Subcutaneous adipose tissue (tissue), 4 donors: ENCODE results near the gene HLA-C. TPM values are rescaled to one million over a fixed set of nuclear protein-coding genes. Genes with fewer than 3 reads are reported as not detected.

ENCODE experiments used
- CTCF ChIP-seq: fragments of 450-650 bp; IDR thresholded peaks from one replicate; pipeline ENCODE4 v1.5.1; 2016; ENCODE audit warnings: low read depth, mild to moderate bottlenecking, control low read depth, antibody characterized with exemption, moderate library complexity
- total RNA-seq, 4 donors: library from RNA; depleted of rRNA; stranded (reverse); fragments of >200 nt; gene quantifications; one replicate each; pipeline ENCODE4 v1.1.0, GENCODE V29; 2016

HLA-C gene
- total RNA-seq, 4 donors from 2014 or later = 103 to 691 (median 453) TPM

GRCh38 chr6:31268836-31269235, 3.1 kb downstream of the HLA-C start:
- TF ChIP-seq CTCF = no peak

GRCh38 chr6:31268369-31268765, 3.5 kb downstream of the HLA-C start:
- TF ChIP-seq CTCF = no peak

GRCh38 chr6:31267651-31268368, 4.1 kb downstream of the HLA-C start:
- no peak for TF ChIP-seq CTCF

GRCh38 chr6:31266567-31267360, 5.1 kb downstream of the HLA-C start:
- no peak for TF ChIP-seq CTCF

- TF ChIP-seq CTCF = no peak
These were observed 6.0 kb downstream of the HLA-C start for GRCh38 chr6:31265926-31266325.

- no peak for TF ChIP-seq CTCF
These were observed 19.3 kb downstream of the HLA-C start for GRCh38 chr6:31252625-31253024.

GRCh38 chr6:31251261-31251660, 20.6 kb downstream of the HLA-C start:
- TF ChIP-seq CTCF = no peak
